GM12873 (cell line): ENCODE results near the gene DAB2IP.

Experiments used
- TF ChIP-seq, protein P1 (sequence below): IDR thresholded peaks from 2 replicates; pipeline ENCODE4 v1.5.1; 2012; ENCODE audit warnings: low read depth, mild to moderate bottlenecking, moderate library complexity, low read length, control low read depth; ENCODE audit not compliant: insufficient read depth; ENCODE audit errors: missing control alignments

The DAB2IP gene

DNA sequence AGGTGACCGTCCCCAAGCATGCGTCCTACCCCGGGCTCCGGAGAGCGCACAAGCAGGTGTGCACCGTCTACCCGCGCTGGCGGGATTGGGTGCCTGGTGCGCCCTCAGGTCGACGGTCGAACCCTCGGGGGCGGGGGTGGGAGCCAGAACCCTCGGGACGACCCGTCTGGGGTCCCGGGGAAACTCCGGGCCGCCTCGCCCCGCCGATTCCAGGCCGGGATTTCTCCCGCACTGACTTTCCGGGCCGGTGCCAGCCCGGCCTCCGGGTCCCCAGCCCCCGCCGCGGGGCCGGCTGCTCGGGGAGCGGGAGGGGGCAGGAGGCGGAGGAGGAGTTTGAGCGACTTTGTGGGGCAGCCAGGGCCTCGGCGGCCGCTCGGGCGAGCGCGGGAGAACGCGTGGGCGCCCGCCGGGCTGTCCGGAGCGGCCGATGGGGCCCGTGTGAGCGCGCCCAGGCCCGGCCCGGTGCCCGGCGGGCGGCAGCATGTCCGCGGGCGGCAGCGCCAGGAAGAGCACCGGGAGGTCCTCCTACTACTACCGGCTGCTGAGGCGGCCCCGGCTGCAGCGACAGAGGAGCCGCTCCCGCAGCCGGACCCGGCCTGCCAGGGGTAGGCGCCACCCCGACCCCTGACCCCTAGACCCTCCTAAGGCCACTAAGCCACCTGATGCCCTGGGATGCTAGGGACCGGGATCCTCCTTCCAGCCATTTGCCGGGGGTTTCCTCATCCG is at the start of gene DAB2IP:
Gene DAB2IP (plus strand): TSS at position 340 of the 726 bp plus-strand sequence. CDS start 142 bp downstream, at position 482.
- TF ChIP-seq, protein P1, sequence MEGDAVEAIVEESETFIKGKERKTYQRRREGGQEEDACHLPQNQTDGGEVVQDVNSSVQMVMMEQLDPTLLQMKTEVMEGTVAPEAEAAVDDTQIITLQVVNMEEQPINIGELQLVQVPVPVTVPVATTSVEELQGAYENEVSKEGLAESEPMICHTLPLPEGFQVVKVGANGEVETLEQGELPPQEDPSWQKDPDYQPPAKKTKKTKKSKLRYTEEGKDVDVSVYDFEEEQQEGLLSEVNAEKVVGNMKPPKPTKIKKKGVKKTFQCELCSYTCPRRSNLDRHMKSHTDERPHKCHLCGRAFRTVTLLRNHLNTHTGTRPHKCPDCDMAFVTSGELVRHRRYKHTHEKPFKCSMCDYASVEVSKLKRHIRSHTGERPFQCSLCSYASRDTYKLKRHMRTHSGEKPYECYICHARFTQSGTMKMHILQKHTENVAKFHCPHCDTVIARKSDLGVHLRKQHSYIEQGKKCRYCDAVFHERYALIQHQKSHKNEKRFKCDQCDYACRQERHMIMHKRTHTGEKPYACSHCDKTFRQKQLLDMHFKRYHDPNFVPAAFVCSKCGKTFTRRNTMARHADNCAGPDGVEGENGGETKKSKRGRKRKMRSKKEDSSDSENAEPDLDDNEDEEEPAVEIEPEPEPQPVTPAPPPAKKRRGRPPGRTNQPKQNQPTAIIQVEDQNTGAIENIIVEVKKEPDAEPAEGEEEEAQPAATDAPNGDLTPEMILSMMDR, result no peak

DNA sequence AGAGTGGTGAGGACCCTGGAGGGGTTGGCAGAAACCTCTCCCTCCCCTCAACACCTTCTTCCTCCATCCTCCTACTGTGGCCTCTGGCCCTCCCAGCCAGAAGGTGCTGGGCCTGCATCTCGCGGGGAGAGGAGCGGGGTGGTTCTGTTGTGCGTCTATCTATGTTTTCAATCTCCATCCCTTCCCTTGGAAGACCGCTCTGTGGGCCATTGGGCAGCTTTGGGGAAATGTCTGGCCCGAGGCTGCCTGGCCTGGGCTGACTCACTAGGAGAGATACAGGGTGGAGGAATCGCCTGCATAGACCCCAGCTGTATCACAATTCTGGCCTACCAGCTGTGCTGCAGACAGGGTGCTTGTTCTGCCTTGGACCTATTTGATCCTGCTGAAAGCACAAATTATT is 48.4 kb upstream of the DAB2IP start:
- TF ChIP-seq, protein P1, result no peak

DNA sequence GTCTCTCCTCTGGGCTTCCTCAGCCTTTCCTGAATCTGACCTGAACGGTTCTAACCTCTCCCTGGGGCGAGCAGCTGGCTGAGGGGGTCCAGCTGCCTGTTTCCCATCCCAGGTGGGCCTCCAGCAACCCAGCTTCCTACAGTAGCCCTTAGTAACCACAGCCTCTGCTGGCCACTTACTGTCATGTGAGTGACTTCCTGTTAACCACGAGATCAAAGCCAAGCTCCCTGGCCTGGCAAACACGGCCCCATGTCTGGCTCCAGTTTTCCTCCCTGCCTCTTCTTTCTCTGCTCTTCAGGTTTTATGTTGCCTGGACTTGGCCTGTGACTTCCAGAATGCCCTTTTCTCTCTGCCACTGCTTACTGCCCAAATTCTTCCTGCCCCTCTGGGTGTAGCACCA is 47.2 kb upstream of the DAB2IP start:
- TF ChIP-seq, protein P1, result no peak

DNA sequence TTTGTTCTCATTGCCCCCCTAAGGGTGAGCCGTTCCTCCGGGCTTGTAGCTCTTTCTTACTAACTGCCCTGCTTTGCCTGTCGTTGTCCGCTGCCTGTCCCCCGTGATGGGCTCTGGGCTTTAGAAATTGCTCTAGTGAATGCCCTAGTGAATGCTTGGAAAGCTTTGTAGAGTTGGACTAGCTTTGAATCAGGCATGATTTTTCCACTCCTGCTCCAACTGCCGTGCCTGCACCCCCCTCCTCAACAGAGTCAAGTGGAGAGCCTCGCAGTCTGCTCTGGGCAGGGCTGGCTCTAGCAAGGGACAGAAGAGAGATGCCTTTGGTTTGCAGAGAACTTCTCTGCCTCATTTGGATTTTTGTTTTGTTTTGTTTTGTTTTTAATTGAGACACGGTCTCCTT is 46.8 kb upstream of the DAB2IP start:
- TF ChIP-seq, protein P1, result no peak

DNA sequence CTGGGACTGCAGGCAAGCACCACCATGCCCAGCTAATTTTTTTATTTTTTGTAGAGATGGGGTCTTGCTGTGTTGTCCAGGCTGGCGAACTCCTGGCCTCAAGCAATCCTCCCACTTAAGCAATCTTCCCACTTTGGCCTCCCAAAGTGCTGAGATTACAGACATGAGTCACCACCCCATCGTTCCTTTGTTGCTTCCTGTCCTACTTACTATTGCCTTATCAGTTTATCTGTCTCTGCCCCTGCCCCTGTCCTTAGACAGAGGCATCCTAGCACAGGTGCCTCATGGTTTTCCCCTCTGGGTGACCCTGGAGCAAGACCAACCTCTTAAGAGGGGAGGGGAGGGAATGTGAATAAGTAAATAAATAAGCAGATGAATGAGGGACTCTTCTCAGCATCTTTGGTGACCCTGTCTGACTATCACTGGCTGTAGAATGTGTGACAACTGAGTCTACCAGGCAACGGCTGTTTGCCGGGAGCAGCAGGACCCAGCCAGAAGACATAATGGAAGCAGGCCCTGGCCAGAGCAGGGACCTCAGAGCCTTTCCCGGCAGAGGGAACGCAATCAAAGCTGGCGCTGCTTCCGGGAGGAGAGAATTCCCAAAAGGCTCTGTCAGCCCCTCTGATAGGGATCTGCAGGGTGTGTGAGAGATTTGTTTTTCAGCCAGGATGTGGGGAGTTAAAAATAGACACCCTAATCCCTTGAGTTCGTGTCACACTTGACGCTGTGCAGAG is 43.8 kb upstream of the DAB2IP start:
- TF ChIP-seq, protein P1, result no peak

DNA sequence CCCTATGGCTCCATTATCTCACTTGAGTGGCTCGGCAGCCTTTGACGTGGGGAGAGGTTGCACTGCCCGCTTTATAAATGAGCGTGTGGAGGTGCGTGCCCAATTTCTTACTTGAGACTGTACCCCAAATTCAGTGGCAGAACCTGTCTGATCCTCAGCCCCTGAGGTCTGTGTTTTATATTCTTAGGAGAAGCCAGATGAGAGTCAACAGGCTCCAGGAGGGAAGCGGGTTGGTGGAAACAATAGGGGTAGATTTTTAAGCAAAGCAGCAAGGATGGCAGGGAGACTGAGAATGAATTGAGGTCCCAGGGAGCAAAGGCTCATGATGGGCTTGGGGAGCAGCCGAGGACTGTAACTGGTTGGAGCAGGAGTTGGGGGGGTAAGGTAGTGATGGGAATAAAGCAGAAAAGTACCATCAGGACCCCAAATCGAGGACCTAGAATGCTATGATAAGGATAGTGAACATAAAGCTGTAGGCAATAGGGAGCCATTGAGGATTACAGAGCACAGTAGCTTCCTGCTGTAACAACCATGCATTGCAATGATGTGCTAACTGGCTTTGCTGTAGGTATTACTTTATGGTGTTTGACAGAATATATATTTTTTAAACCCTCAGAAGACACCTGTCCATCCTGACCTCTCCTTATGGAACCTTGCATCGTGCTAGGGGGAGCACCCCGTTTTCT is 43.1 kb upstream of the DAB2IP start:
- TF ChIP-seq, protein P1, result no peak
